ENCODE results near the gene SLC26A5.
"Not testable (repeated sequence)": the region's sequence is repeated elsewhere in the genome, so short reads cannot be mapped to it uniquely, and the experiment has no call there.

The SLC26A5 gene, protein sequence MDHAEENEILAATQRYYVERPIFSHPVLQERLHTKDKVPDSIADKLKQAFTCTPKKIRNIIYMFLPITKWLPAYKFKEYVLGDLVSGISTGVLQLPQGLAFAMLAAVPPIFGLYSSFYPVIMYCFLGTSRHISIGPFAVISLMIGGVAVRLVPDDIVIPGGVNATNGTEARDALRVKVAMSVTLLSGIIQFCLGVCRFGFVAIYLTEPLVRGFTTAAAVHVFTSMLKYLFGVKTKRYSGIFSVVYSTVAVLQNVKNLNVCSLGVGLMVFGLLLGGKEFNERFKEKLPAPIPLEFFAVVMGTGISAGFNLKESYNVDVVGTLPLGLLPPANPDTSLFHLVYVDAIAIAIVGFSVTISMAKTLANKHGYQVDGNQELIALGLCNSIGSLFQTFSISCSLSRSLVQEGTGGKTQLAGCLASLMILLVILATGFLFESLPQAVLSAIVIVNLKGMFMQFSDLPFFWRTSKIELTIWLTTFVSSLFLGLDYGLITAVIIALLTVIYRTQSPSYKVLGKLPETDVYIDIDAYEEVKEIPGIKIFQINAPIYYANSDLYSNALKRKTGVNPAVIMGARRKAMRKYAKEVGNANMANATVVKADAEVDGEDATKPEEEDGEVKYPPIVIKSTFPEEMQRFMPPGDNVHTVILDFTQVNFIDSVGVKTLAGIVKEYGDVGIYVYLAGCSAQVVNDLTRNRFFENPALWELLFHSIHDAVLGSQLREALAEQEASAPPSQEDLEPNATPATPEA

GRCh38 chr7:103446049-103446520 is at the start of gene SLC26A5:
Gene SLC26A5 (minus strand): TSS chr7:103446207. CDS start chr7:103421514, 24,693 bp downstream.
- no peak for DNase-seq

DNA sequence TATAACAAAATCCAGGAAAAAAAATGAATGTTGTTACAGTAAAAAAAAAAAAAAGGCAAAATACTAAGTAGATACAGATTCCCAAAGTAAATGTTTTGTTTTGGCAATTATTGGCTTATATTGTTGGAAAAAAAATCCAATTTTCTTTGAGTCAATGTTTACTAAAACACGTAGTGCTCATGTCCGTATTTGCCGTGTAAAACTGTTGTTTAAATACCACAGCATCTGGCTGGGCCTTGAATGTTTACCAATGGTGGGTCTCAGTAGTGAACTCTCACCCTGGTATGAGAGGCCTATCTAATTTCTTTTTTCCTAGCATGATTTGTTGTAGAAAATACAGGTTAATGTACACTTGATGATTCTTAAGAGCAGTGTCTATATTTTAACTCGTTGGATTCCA is 41.4 kb upstream of the SLC26A5 start:
- no peak for DNase-seq

DNA sequence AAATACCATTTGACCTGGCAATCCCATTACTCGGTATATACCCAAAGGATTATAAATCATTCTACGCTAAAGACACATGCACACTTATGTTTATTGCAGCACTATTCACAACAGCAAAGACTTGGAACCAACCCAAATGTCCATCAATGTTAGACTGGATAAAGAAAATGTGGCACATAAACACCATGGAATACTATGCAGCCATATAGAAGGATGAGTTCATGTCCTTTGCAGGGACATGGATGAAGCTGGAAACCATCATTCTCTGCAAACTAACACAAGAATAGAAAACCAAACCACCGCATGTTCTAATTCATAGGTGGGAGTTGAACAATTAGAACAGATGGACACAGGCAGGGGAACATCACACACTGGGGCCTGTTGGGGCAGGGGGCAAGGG is 40.9 kb upstream of the SLC26A5 start:
- not testable (repeated sequence) for DNase-seq

DNA sequence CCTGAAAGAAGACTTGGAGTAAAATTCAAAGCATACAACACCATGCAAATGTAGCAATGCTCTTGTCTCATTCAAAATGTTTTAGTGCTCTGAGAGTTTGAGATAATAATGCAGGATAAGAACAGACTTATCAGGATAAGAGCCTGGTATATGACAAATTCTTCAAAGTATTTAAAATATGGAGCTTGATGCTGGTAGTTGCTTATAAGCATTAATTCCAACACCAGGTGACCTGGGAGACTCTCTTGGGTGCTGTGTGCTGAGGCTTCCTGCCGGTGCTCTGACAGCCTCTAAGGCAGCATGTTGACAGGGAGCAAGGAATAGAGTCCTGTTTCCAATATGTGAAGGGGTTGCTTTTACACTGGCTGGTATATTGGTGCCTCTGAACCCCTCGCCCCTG is 34.8 kb upstream of the SLC26A5 start:
- no peak for DNase-seq

- no peak for DNase-seq
These were observed 28.9 kb upstream of the SLC26A5 start for GRCh38 chr7:103474956-103475355.

GRCh38 chr7:103469095-103469948 is 23.3 kb upstream of the SLC26A5 start:
- DNase-seq, result no peak

DNA sequence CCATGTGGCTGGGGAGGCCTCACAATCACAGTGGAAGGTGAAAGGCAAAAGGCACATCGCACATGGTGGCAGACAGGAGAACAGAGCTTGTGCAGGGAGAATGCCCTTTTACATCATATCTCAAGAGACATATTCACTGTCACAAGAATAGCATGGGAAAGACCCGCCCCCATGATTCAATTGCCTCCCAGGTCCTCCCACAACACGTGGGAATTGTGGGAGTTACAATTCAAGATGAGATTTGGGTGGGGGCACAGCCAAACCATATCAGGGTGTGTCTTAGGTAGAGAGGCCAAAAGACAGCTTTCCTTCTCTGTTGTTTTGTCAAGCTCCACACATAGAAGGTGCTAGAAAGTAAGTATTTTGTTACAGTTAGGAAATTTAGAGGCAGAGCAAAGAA is 20.8 kb upstream of the SLC26A5 start:
- DNase-seq, result no peak

DNA sequence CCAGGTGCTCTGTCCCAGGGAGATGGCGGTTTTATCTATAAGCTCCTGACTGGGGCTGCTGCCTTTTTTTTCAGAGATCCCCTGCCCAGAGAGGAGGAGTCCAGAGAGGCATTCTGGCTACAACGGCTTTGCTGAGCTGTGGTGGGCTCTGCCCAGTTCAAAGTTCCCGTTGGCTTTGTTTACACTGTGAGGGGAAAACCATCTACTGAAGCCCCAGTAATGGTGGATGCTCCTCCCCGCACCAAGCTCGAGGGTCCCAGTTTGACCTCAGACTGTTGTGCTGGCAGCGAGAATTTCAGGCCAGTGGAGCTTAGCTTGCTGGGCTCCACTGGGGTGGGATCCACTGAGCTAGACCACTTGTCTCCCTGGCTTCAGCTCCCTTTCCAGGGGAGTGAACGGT is 16.4 kb upstream of the SLC26A5 start:
- DNase-seq, result no peak

DNA sequence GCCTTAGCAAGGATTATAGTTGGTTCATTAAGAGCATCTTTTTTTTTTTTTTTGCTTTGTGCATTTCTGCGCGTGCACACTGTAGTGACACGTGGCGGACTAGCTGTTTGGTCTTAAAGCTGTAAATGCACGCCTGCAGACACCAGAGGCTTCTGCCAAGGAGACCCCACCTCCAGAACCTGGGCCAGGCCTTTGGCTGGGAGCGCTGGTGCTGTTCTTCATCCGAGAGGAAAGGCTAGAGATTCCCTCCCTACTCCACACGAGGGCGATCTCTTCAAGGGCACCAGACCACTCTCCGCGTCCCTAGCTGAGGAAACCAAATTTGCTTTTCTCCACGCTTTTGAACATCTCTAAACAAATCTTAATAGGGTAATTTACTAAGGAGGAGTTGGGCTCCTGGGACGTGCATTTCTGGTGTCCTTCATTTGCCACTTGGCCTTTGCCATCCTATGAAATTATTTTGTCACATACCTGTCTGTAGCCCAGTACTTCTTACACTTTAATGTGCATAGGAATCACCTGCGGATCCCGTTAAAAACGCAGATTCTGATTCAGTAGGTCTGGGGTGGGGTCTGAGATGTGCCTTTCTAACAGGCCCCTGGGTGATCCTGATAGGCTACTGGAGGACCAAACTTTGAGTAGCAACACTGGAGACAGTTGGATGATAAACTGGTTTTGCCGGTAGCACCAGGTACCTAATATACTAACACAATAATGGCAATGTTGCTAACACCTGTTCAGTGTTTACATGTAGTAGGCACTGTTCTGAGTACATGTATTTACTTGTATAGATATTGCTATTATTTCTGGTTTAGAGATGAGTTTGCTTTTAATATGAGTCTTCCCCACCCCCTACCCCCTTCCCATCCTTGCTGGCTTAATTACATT is 1.3 kb upstream of the SLC26A5 start:
- peak; percentile 28 for DNase-seq

GRCh38 chr7:103445228-103446048 is 569 bp downstream of the SLC26A5 start:
- no peak for DNase-seq

- no peak for DNase-seq
These were observed 6.3 kb downstream of the SLC26A5 start for GRCh38 chr7:103439661-103440060.

DNA sequence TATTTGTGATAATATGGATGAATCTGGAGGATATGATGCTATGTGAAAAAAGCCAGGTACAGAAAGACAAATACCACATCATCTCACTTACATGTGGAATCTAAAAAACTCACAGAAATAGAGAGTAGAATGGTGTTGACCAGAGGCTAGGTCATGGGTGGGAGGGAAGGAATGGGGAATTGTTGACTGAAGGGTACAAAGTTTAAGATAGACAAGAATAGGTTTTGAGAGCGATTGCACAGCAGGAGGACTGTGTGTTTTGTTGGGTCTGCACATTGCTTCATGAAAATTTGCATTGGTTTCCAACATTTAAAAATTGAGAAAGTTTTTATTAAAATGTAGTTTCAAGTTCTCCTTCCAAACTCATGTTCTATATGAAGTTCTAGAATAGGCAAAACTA is 8.4 kb downstream of the SLC26A5 start:
- DNase-seq, result no peak

DNA sequence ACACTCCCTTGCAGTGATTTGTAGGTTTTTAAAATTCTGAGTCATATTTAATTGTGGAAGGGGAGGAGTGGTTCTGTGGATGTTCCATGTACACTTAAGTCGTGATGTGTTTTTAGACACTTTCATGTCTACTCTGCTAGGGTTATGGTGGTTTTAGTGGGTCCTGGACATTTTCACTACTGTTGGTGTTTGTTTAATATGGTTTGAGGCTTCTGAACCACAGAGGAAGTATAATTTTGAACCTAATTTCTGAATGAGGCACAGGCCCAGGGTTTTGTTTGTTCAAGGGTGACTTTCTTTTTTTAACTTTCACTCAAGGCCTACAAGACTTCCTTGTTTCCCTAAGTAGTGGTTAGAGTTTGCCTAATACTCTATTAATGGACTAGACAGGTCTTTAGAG is 13.3 kb downstream of the SLC26A5 start:
- DNase-seq, result no peak

GRCh38 chr7:103425177-103425576 is 20.8 kb downstream of the SLC26A5 start:
- no peak for DNase-seq

- DNase-seq, result no peak
These were observed 22.4 kb downstream of the SLC26A5 start for GRCh38 chr7:103423467-103424179.

DNA sequence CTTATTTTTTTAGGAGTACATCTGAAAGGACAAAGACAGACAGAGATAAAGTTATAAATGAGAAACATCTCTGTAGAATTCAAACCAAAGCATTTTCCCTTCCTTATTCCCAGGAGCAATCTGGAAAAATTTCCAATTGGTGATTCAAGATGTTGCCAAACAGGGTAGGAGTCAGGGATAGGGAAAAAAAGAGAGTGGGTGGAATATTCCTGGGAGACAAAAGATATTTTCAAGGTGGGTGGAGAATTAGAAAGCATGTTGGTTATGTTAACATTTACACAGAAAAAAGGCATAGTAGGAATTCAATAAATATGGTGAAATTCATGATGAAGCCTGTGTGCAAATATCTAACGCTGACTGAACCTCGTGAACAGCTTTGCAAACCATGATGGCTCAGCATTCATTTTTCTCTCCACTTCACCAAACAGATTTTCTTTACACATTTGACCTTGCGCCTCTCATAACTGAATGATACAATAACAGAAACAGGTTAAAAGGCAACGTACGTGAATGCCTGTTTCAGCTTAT is 25.1 kb downstream of the SLC26A5 start:
- no peak for DNase-seq

- DNase-seq, result no peak
These were observed 27.8 kb downstream of the SLC26A5 start for GRCh38 chr7:103418241-103418640.

- no peak for DNase-seq
These were observed 32.6 kb downstream of the SLC26A5 start for GRCh38 chr7:103413407-103413806.

DNA sequence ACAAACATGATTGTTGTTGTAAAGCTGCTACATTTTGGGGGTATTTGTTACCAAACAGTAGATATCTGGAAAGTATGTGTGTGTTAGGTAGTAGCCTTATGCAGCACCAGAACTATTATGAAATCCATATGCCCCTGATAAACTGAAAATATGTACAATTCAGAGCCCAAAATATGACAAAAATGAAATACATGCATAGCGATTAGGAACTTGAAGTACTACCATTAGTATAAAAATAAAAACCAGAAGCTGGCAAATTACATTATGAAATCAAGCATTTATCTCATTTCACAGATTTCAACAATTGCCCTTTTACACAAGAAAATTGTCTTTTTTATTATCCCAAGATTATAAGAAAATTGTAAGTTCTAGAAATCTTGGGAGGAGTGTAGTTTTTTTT is 33.9 kb downstream of the SLC26A5 start:
- no peak for DNase-seq

Measured in CD4-positive, alpha-beta T cell treated with Interleukin-21 for 1 hour (primary cell).